NOMO-1 treated with DMSO at 0.1 percent for 48 hours (cell line): Measurements from ENCODE around the gene NKAPL.
"Not testable (repeated sequence)": the region's sequence is repeated elsewhere in the genome, so short reads cannot be mapped to it uniquely, and the experiment has no call there.

Source experiments
- DNase-seq: peaks from one replicate; lab custom pipeline; 2025; ENCODE audit not compliant: unreplicated experiment; lab: John Stamatoyannopoulos, UW

The NKAPL gene

GRCh38 chr6:28295326-28295725 is 36.2 kb downstream of the NKAPL start:
- no peak for DNase-seq

- DNase-seq = no peak
Measured at GRCh38 chr6:28296520-28297060, 37.5 kb downstream of the NKAPL start.

- DNase-seq = no peak
Measured at GRCh38 chr6:28303570-28303969, 44.5 kb downstream of the NKAPL start.

GRCh38 chr6:28306363-28306762 is 47.3 kb downstream of the NKAPL start:
- DNase-seq = not testable (repeated sequence)
